ENCODE results near the gene CALML3. TPM values are rescaled to one million over a fixed set of nuclear protein-coding genes. Genes with fewer than 3 reads are reported as not detected.
"Not testable (repeated sequence)": the region's sequence is repeated elsewhere in the genome, so short reads cannot be mapped to it uniquely, and the experiment has no call there.

Gene CALML3
- total RNA-seq, 2 experiments from 2014 or later = not detected

GRCh38 chr10:5556576-5556975 is 31.8 kb downstream of the CALML3 start:
- H3K36me3 Mint-ChIP-seq (ENCODE audit: low read depth) = no peaks in the 10 kb centered on the region
- POLR2A ChIA-PET = no interaction called here
- peaks cover 38% of the 10 kb centered on the region for H3K4me1 Mint-ChIP-seq
- H3K4me3 Mint-ChIP-seq = no peak overlapping the region
- ATAC-seq (no peak), DNase-seq (no peak)
- intact Hi-C loops (cut with DNase I, micrococcal nuclease) = loop anchor here in 1 of 2 experiments (10.0 kb wide), 1 partner anchor 588 kb away; no protein-coding TSS in a partner anchor
- no peaks in the 10 kb centered on the region for H3K9me3 Mint-ChIP-seq (ENCODE audit: low read depth)
- no peak overlapping the region for H3K27ac Mint-ChIP-seq
- CTCF ChIA-PET = interaction anchor here (0.9 kb wide), 1 partner anchor 9 kb away, joined by 3 read pairs; no protein-coding TSS in a partner anchor
- H3K27me3 Mint-ChIP-seq = peaks cover 2% of the 10 kb centered on the region

- H3K9me3 Mint-ChIP-seq (ENCODE audit: low read depth) = no peaks in the 10 kb centered on the region
- POLR2A ChIA-PET = no interaction called here
- H3K4me3 Mint-ChIP-seq = no peak overlapping the region
- no peaks in the 10 kb centered on the region for H3K36me3 Mint-ChIP-seq (ENCODE audit: low read depth)
- no peak for DNase-seq
- CTCF ChIA-PET = interaction anchor here (0.6 to 1.2 kb wide), 3 partner anchors 8 to 219 kb away, joined by 3 to 5 read pairs (median 3); no protein-coding TSS in a partner anchor
- intact Hi-C loops (cut with DNase I, micrococcal nuclease) = loop anchor here in 1 of 2 experiments (10.0 kb wide), 1 partner anchor 588 kb away; no protein-coding TSS in a partner anchor
- H3K27me3 Mint-ChIP-seq = peaks cover 2% of the 10 kb centered on the region
- ATAC-seq = no peak
- H3K4me1 Mint-ChIP-seq = peaks cover 32% of the 10 kb centered on the region
- no peak overlapping the region for H3K27ac Mint-ChIP-seq
Observed at GRCh38 chr10:5557040-5557721, 32.4 kb downstream of the CALML3 start.

- ATAC-seq = no peak
- ChIA-PET CTCF (interaction anchor here (0.6 to 1.2 kb wide), 2 partner anchors 10 to 218 kb away, joined by 3 to 5 read pairs; no protein-coding TSS in a partner anchor), POLR2A (no interaction called here)
- Mint-ChIP-seq H3K27me3 (peaks cover 2% of the 10 kb centered on the region), H3K36me3 (ENCODE audit: low read depth) (no peaks in the 10 kb centered on the region), H3K27ac (no peak overlapping the region), H3K4me1 (peaks cover 24% of the 10 kb centered on the region), H3K4me3 (no peak overlapping the region), H3K9me3 (ENCODE audit: low read depth) (no peaks in the 10 kb centered on the region)
- intact Hi-C loops (cut with DNase I, micrococcal nuclease) = loop anchor here in 1 of 2 experiments (10.0 kb wide), 1 partner anchor 587 kb away; no protein-coding TSS in a partner anchor
- DNase-seq = no peak
Observed at GRCh38 chr10:5557799-5558771, 33.3 kb downstream of the CALML3 start.

- H3K9me3 Mint-ChIP-seq (ENCODE audit: low read depth); DNase-seq; H3K27me3 Mint-ChIP-seq; ATAC-seq; H3K4me3 Mint-ChIP-seq; CTCF ChIA-PET; H3K27ac Mint-ChIP-seq; POLR2A ChIA-PET; H3K36me3 Mint-ChIP-seq (ENCODE audit: low read depth): not testable (repeated sequence)
- intact Hi-C loops (cut with DNase I, micrococcal nuclease) = loop anchor here in 1 of 2 experiments (10.0 kb wide), 1 partner anchor 586 kb away; no protein-coding TSS in a partner anchor
- peaks cover 25% of the 10 kb centered on the region for H3K4me1 Mint-ChIP-seq
Observed at GRCh38 chr10:5559022-5559421, 34.3 kb downstream of the CALML3 start.

GRCh38 chr10:5559642-5560141 is 34.9 kb downstream of the CALML3 start:
- peaks cover 25% of the 10 kb centered on the region for H3K4me1 Mint-ChIP-seq
- no peaks in the 10 kb centered on the region for H3K27me3 Mint-ChIP-seq
- POLR2A ChIA-PET = interaction anchor here (0.6 kb wide), 1 partner anchor 30 kb away, joined by 4 read pairs; no protein-coding TSS in a partner anchor
- H3K4me3 Mint-ChIP-seq = no peak overlapping the region
- H3K9me3 Mint-ChIP-seq (ENCODE audit: low read depth) = no peaks in the 10 kb centered on the region
- DNase-seq (no peak), ATAC-seq (no peak)
- CTCF ChIA-PET = no interaction called here
- no peak overlapping the region for H3K27ac Mint-ChIP-seq
- H3K36me3 Mint-ChIP-seq (ENCODE audit: low read depth) = no peaks in the 10 kb centered on the region
- intact Hi-C loops (cut with DNase I, micrococcal nuclease) = loop anchor here in 1 of 2 experiments (10.0 kb wide), 1 partner anchor 585 kb away; no protein-coding TSS in a partner anchor

GRCh38 chr10:5560142-5560816 is 35.5 kb downstream of the CALML3 start:
- Mint-ChIP-seq H3K27ac (no peak overlapping the region), H3K36me3 (ENCODE audit: low read depth) (no peaks in the 10 kb centered on the region), H3K27me3 (no peaks in the 10 kb centered on the region), H3K4me3 (no peak overlapping the region), H3K4me1 (peaks cover 30% of the 10 kb centered on the region), H3K9me3 (ENCODE audit: low read depth) (no peaks in the 10 kb centered on the region)
- CTCF ChIA-PET = no interaction called here
- POLR2A ChIA-PET = no interaction called here
- intact Hi-C loops (cut with DNase I, micrococcal nuclease) = no loop called here
- DNase-seq = no peak
- no peak for ATAC-seq

GRCh38 chr10:5560817-5561703 is 36.3 kb downstream of the CALML3 start:
- intact Hi-C loops (cut with DNase I, micrococcal nuclease) = no loop called here
- POLR2A ChIA-PET = no interaction called here

GRCh38 chr10:5561704-5562645 is 37.2 kb downstream of the CALML3 start:
- POLR2A ChIA-PET = interaction anchor here (1.0 kb wide), 1 partner anchor 23 kb away, joined by 4 read pairs; no protein-coding TSS in a partner anchor
- CTCF ChIA-PET = interaction anchor here (1.3 kb wide), 1 partner anchor 8 kb away, joined by 5 read pairs; no protein-coding TSS in a partner anchor

More at GRCh38 chr10:5560817-5561703, 36.3 kb downstream of the CALML3 start:
- CTCF ChIA-PET = no interaction called here
- H3K4me1 Mint-ChIP-seq = peaks cover 38% of the 10 kb centered on the region
- H3K27ac Mint-ChIP-seq = no peak overlapping the region
- ATAC-seq = no peak
- no peaks in the 10 kb centered on the region for H3K27me3 Mint-ChIP-seq
- H3K9me3 Mint-ChIP-seq (ENCODE audit: low read depth) = no peaks in the 10 kb centered on the region
- no peaks in the 10 kb centered on the region for H3K36me3 Mint-ChIP-seq (ENCODE audit: low read depth)
- no peak for DNase-seq
- H3K4me3 Mint-ChIP-seq = no peak overlapping the region

GRCh38 chr10:5563321-5563961 is 38.7 kb downstream of the CALML3 start:
- intact Hi-C loops (cut with DNase I, micrococcal nuclease) = no loop called here
- no peak overlapping the region for H3K4me3 Mint-ChIP-seq
- POLR2A ChIA-PET = interaction anchor here (1.0 kb wide), 1 partner anchor 21 kb away, joined by 4 read pairs; no protein-coding TSS in a partner anchor

More at GRCh38 chr10:5561704-5562645, 37.2 kb downstream of the CALML3 start:
- intact Hi-C loops (cut with DNase I, micrococcal nuclease) = no loop called here
- Mint-ChIP-seq H3K9me3 (ENCODE audit: low read depth) (no peaks in the 10 kb centered on the region), H3K4me1 (peaks cover 46% of the 10 kb centered on the region), H3K27ac (no peak overlapping the region), H3K36me3 (ENCODE audit: low read depth) (no peaks in the 10 kb centered on the region), H3K27me3 (no peaks in the 10 kb centered on the region), H3K4me3 (no peak overlapping the region)
- DNase-seq = no peak
- no peak for ATAC-seq

More at GRCh38 chr10:5563321-5563961, 38.7 kb downstream of the CALML3 start:
- Mint-ChIP-seq H3K4me1 (peaks cover 46% of the 10 kb centered on the region), H3K36me3 (ENCODE audit: low read depth) (no peaks in the 10 kb centered on the region), H3K27me3 (no peaks in the 10 kb centered on the region), H3K27ac (peak overlapping the region; percentile 86), H3K9me3 (ENCODE audit: low read depth) (no peaks in the 10 kb centered on the region)
- DNase-seq = no peak
- ATAC-seq = no peak
- CTCF ChIA-PET = interaction anchor here (0.6 to 1.3 kb wide), 2 partner anchors 9 to 130 kb away, joined by 3 to 5 read pairs; no protein-coding TSS in a partner anchor

Data from activated CD4-positive, alpha-beta T cell treated with anti-CD3 and anti-CD28 coated beads for 36 hours (primary cell).